IMR-90 (cell line): Measurements from ENCODE around the gene MMP20. TPM values are rescaled to one million over a fixed set of nuclear protein-coding genes. Genes with fewer than 3 reads are reported as not detected.

ENCODE experiments used
- ATAC-seq: fragments of 200-7000 bp; cut with Tn5 transposase; 2 replicates; pipeline ENCODE4 v1.9.1; 2020; ENCODE audit warnings: low read depth, mild to moderate bottlenecking, moderate library complexity
- BruUV-seq: library from RNA; stranded (reverse); fragments of 400-500 nt; replicated peaks from 2 replicates; lab custom pipeline; 2021; lab: Mats Ljungman, UMichigan
- CTCF ChIA-PET: fragments of 300-600 bp; formaldehyde crosslinking; extraction: SDS; loops from one replicate; lab custom pipeline; 2021; ENCODE audit warnings: antibody characterized with exemption; lab: Yijun Ruan, JAX
- POLR2A ChIA-PET: fragments of 300-600 bp; sonication (Branson Sonifier 250); formaldehyde crosslinking; loops from one replicate; lab custom pipeline; 2022; ENCODE audit warnings: antibody characterized with exemption; ENCODE audit not compliant: unreplicated experiment; lab: Charles Lee
- DNase-seq: peaks from one replicate; pipeline ENCODE4 v3.0.0; 2013
- H2AFZ ChIP-seq: replicated peaks from 2 replicates; pipeline ENCODE3; 2013; ENCODE audit warnings: low read length, mild to moderate bottlenecking; ENCODE audit not compliant: poor library complexity
- H2AK5ac ChIP-seq: 2 replicates; pipeline ENCODE4 v1.6.1; 2013; ENCODE audit warnings: low read depth, low read length, inconsistent platforms
- H2AK9ac ChIP-seq: replicated peaks from 2 replicates; pipeline ENCODE3; 2013; ENCODE audit warnings: mild to moderate bottlenecking, low read depth, low read length, moderate library complexity; ENCODE audit not compliant: poor library complexity
- H2BK120ac ChIP-seq: 2 replicates; pipeline ENCODE4 v1.6.1; 2013; ENCODE audit warnings: low read depth, low read length, inconsistent platforms
- H2BK15ac ChIP-seq: 3 replicates; pipeline ENCODE4 v1.6.1; 2013; ENCODE audit warnings: low read depth, low read length, inconsistent platforms
- H2BK20ac ChIP-seq: 2 replicates; pipeline ENCODE4 v1.6.1; 2013; ENCODE audit warnings: low read depth, mild to moderate bottlenecking, inconsistent platforms, low read length, moderate library complexity
- H2BK5ac ChIP-seq: 2 replicates; pipeline ENCODE4 v1.6.1; 2013; ENCODE audit warnings: mild to moderate bottlenecking, low read depth, low read length, inconsistent platforms; ENCODE audit not compliant: poor library complexity, severe bottlenecking
- H3K14ac ChIP-seq: replicated peaks from 2 replicates; pipeline ENCODE4 v1.6.1; 2013; ENCODE audit warnings: low read depth, low read length, inconsistent platforms
- H3K18ac ChIP-seq: 2 replicates; pipeline ENCODE4 v1.6.1; 2013; ENCODE audit warnings: low read depth, low read length, control low read depth
- H3K23ac ChIP-seq: 2 replicates; pipeline ENCODE4 v1.6.1; 2013; ENCODE audit warnings: low read depth, low read length, inconsistent platforms
- H3K27ac ChIP-seq: 2 replicates; pipeline ENCODE4 v1.5.1; 2013; ENCODE audit warnings: mild to moderate bottlenecking, control low read depth, low read length; ENCODE audit not compliant: insufficient read depth
- H3K27me3 ChIP-seq: 2 replicates; pipeline ENCODE4 v1.6.1; 2013; ENCODE audit warnings: low read length; ENCODE audit not compliant: control insufficient read depth, insufficient read depth
- H3K36me3 ChIP-seq: 2 replicates; pipeline ENCODE4 v1.6.1; 2013; ENCODE audit warnings: low read length, mixed read lengths; ENCODE audit not compliant: control insufficient read depth, insufficient read depth
- H3K4ac ChIP-seq: 2 replicates; pipeline ENCODE4 v1.6.1; 2013; ENCODE audit warnings: low read depth, low read length, inconsistent platforms
- H3K4me1 ChIP-seq: 2 replicates; pipeline ENCODE4 v1.6.1; 2013; ENCODE audit warnings: low read length, mixed read lengths; ENCODE audit not compliant: control insufficient read depth, insufficient read depth
- H3K4me2 ChIP-seq: 2 replicates; pipeline ENCODE4 v1.6.1; 2013; ENCODE audit warnings: low read depth, mild to moderate bottlenecking, control low read depth, low read length, moderate library complexity
- H3K4me3 ChIP-seq: 2 replicates; pipeline ENCODE4 v1.5.1; 2013; ENCODE audit warnings: low read depth, mild to moderate bottlenecking, control low read depth, low read length, moderate library complexity; ENCODE audit not compliant: insufficient read depth
- H3K56ac ChIP-seq: 2 replicates; pipeline ENCODE4 v1.6.1; 2013; ENCODE audit warnings: low read length, inconsistent platforms; ENCODE audit not compliant: insufficient read depth; ENCODE audit errors: extremely low read depth
- H3K79me1 ChIP-seq, 2 experiments: 2 replicates each; pipeline ENCODE4 v1.6.1; 2013; ENCODE audit warnings: low read length in 2 of 2, inconsistent platforms in 1 of 2, low read depth in 1 of 2
- H3K9ac ChIP-seq: 2 replicates; pipeline ENCODE4 v1.6.1; 2013; ENCODE audit warnings: low read depth, low read length, control low read depth
- H3K9me1 ChIP-seq: 2 replicates; pipeline ENCODE4 v1.6.1; 2013; ENCODE audit warnings: low read length, inconsistent platforms; ENCODE audit not compliant: insufficient read depth
- H3K9me3 ChIP-seq: 2 replicates; pipeline ENCODE4 v1.6.1; 2013; ENCODE audit warnings: low read length; ENCODE audit not compliant: control insufficient read depth, insufficient read depth
- H4K20me1 ChIP-seq: 2 replicates; pipeline ENCODE4 v1.6.1; 2013; ENCODE audit warnings: low read length, inconsistent platforms; ENCODE audit not compliant: insufficient read depth
- H4K5ac ChIP-seq: 2 replicates; pipeline ENCODE4 v1.6.1; 2013; ENCODE audit warnings: mild to moderate bottlenecking, low read depth, low read length, control low read depth
- H4K8ac ChIP-seq, 2 experiments: 2 replicates each; pipeline ENCODE4 v1.6.1; 2013; ENCODE audit warnings: low read depth in 2 of 2, low read length in 2 of 2, control low read depth in 1 of 2, inconsistent platforms in 1 of 2
- H4K91ac ChIP-seq: 2 replicates; pipeline ENCODE4 v1.6.1; 2013; ENCODE audit warnings: low read depth, low read length, inconsistent platforms; ENCODE audit not compliant: insufficient read depth
- NFE2L2 ChIP-seq: fragments of 150-350 bp; IDR thresholded peaks from 2 replicates; pipeline ENCODE4 v1.6.1; 2016; ENCODE audit warnings: low read depth, mild to moderate bottlenecking, low read length
- WGBS, 2 experiments: methylation state at CpG; one replicate each; pipeline versions ENCODE4 v1.1.5 to v1.1.7; 2013; ENCODE audit warnings: missing lambda C conversion rate in 2 of 2; ENCODE audit not compliant: insufficient read length in 1 of 2; ENCODE audit errors: extremely low coverage in 2 of 2; 5-methylcytosine and 5-hydroxymethylcytosine counted together
- dilution Hi-C: fragments of 300-500 bp; cut with HindIII; formaldehyde crosslinking; loops from one replicate; pipeline ENCODE4 v1.14.3; 2018; ENCODE audit warnings: low sequenced_read_pairs; ENCODE audit not compliant: unreplicated experiment
- in situ Hi-C: fragments of 300-500 bp; cut with MboI; formaldehyde crosslinking; loops from 3 replicates; pipeline ENCODE4 v1.14.3; 2019; ENCODE audit warnings: low sequenced_read_pairs, inconsistent platforms, mixed read lengths
- intact Hi-C: fragments of 100-400 bp; cut with micrococcal nuclease; formaldehyde crosslinking; loops from 2 replicates; pipeline ENCODE4 v1.10.0; 2022
- polyA plus RNA-seq, 3 experiments: library from polyadenylated mRNA; depleted of rRNA; stranded (reverse); fragments of >200 nt; gene quantifications; 2 replicates each; pipeline ENCODE4 v1.2.3, GENCODE V29; 2012; ENCODE audit warnings: low replicate concordance in 1 of 3
- total RNA-seq: library from RNA; depleted of rRNA; stranded (reverse); fragments of >200 nt; gene quantifications from 2 replicates; pipeline ENCODE4 v1.2.3, GENCODE V29; 2012
- TF ChIP-seq, protein P1 (sequence below): fragments of 150-350 bp; IDR thresholded peaks from 2 replicates; pipeline ENCODE4 v1.6.1; 2017; ENCODE audit warnings: mild to moderate bottlenecking, antibody characterized with exemption, low read length, low read depth

MMP20 gene
- total and polyA plus RNA-seq, 2 of the 4 experiments (the other 2 are of a cell fraction) = not detected

- Histone ChIP-seq H4K5ac (peak overlapping the region; percentile 55; the same call in 1 of the 2 replicates), H3K9me3 (no peaks in the 10 kb centered on the region), H3K79me1 (no peaks in the 10 kb centered on the region), H2BK5ac (no peak overlapping the region), H3K27me3 (no peaks in the 10 kb centered on the region), H3K4me3 (no peak overlapping the region), H3K14ac (no peak overlapping the region), H2BK15ac (0 out of 3 replicates have a peak overlapping the region, but pooled peaks have one; percentile 3), H2BK20ac (peak overlapping the region; percentile 9; the same call in 1 of the 2 replicates), H3K4ac (0 out of 2 replicates have a peak overlapping the region, but pooled peaks have one; percentile 32), H4K91ac (no peak overlapping the region), H2AK5ac (peak overlapping the region; percentile 27; the same call in 1 of the 2 replicates), H4K8ac (no peak overlapping the region), H4K20me1 (no peaks in the 10 kb centered on the region), H3K27ac (no peak overlapping the region), H3K56ac (no peak overlapping the region), H3K9ac (no peak overlapping the region), H3K36me3 (no peaks in the 10 kb centered on the region), H3K4me1 (peaks cover 3% of the 10 kb centered on the region; the same call in 1 of the 2 replicates), H2AFZ (no peak overlapping the region), H3K18ac (0 out of 2 replicates have a peak overlapping the region, but pooled peaks have one; percentile 28), H3K4me2 (no peak overlapping the region), H2AK9ac (no peak overlapping the region), H3K23ac (no peak overlapping the region), H3K9me1 (peaks cover 10% of the 10 kb centered on the region; the same call in 1 of the 2 replicates), H2BK120ac (peak overlapping the region; percentile 31; the same call in 1 of the 2 replicates)
- DNase-seq (no peak), ATAC-seq (no peak)
- 67% methylated on average over 5 of the region's 5 CpGs; no CpG with 5 or more reads in 1 of the 2 experiments for WGBS, 2 experiments
- no TSS peak for BruUV-seq
- TF ChIP-seq, protein P1, sequence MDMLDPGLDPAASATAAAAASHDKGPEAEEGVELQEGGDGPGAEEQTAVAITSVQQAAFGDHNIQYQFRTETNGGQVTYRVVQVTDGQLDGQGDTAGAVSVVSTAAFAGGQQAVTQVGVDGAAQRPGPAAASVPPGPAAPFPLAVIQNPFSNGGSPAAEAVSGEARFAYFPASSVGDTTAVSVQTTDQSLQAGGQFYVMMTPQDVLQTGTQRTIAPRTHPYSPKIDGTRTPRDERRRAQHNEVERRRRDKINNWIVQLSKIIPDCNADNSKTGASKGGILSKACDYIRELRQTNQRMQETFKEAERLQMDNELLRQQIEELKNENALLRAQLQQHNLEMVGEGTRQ = no peak
- no peak for TF ChIP-seq NFE2L2
- dilution Hi-C loops = no loop called here
- ChIA-PET POLR2A (no interaction called here), CTCF (interaction anchor here (2.3 kb wide), 1 partner anchor 44 kb away, joined by 6 read pairs; no protein-coding TSS in a partner anchor)
- intact Hi-C loops = no loop called here
- in situ Hi-C loops = no loop called here
These were observed 2.9 kb downstream of the MMP20 start for GRCh38 chr11:102622258-102622657.
